Measurements from ENCODE around the gene HIPK2.
"Not testable (repeated sequence)": the region's sequence is repeated elsewhere in the genome, so short reads cannot be mapped to it uniquely, and the experiment has no call there.

The HIPK2 gene

DNA sequence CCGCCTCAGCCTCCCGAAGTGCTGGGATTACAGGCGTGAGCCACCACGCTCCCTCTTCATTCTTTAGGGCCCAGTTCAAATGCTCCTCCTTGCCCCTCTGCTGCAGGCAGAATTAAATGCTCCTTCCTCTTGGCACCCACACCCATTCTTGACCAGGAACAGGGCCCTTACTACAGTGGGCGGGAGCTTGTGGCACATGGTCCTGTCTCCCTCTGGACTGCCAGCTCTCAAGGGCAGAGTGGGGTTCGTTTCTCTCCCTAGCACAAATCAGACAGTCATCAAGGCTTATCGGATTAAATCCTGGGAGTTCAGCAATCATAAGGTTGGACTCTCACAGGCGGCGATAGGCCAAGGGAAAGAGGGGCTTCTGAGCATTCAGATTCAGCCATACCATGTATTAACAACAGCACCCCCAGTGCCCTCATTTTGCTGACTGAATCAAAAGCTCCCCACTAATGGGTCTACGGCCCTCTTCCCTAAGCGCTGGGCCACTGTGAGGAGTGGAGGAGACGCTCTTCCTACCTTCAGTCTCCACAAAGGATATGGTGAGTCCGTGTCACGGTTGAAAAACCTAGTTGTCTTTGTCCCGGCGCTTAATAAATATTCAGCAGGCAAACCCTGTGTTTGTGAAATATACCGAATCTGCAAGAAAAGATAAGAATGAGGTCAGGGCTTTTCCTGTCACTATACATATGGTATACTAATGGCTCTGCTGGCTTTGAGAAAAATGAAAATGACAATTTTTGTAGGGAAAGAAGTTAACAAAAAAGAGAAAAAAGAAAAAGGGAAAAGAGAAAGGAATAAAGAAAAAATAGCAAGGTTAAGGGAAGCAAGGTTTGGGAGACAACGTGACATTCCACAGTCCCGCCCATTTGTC lies 146.9 kb downstream of the HIPK2 start:
- no peak for DNase-seq (ENCODE audit: low spot score)
- no peak for FAIRE-seq

- no peak for DNase-seq (ENCODE audit: low spot score)
- FAIRE-seq: no peak
Measured at GRCh38 chr7:139629392-139630082, 148.3 kb downstream of the HIPK2 start.

DNA sequence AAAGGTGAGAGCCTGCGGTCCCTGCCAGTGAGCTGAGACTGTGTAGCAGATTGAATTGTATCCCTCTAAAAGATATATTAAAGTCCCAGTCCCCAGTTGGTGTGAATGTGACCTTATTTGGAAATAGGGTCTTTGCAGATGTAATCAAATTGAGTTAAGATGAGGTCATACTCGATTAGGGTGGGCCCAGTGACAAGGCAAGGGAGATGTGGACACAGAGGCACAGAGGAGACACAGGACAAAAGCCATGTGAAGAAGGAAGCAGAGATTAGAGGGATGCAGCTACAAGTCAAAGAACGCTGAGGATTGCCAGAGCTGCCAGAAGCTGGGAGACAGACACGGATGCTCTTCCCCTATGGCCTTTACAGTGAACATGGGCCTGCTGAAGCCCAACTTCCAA lies 150.0 kb downstream of the HIPK2 start:
- DNase-seq (ENCODE audit: low spot score): no peak
- no peak for FAIRE-seq

DNA sequence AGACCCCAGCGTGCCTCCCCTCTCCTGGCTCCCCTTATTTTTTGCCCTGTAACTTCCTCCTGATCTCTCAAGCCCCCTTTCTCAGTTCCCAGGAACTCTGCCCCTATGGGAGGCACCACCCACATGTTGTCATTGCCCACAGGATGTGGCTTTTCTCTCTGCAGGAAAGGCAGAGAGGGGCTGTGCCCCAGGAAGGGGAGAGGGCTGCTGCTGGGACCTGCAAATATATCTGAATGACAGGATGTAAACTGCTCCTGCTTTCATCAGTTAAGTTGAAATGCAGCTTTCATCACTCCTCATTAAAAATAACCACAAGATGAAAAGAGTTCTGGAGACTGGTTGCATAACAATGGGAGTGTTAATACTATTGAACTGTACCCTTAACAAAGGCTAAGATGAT lies 151.0 kb downstream of the HIPK2 start:
- FAIRE-seq: no peak
- no peak for DNase-seq (ENCODE audit: low spot score)

DNA sequence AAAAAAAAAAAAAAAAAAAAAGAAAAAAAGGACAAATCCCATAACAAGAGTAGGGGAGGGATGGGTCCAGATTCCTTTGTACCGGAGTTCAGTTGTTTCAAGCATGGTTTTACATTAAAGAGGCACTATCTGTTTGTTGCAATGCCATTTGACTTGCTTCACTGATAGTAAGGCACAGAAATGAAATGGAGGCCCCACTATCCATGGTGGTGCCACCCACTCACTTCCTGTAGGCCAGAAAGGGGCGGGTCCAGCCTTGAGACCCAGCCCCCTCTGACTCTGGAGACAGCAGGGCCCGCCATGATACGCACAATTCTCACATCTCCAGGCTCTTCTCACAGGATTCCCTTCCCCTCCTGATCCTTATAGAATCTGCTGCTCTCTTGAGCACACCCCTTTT lies 154.3 kb downstream of the HIPK2 start:
- FAIRE-seq: no peak
- DNase-seq (ENCODE audit: low spot score): no peak

DNA sequence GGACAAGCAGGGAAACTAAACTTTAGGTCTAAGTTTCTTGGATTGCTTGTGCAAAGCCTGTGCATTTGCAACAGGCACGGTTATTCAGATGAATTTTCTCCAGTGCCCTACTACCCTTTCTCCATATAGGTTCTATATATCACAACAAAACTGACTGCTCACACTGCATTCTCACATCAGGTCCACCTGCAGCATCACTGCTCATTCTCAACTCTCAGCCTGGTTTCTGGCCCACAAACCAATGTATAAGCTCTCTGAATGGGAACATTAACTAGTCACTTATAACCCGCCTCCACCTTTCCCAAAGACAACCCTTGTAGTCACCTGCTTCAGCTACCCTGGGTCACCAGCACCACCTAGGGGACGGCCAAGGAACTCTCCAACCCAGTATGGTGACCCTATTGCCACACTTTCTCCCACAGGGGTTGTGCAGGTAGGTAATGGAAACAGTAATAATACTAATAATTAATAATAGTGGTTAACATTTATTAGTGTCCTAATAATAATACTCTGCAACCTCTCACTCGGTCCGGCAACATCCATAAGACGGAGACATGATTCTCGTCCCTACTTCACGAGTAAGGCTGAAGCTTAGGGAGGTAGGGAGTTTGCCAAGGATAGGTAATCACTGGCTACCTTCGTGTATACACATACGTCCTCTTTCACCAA lies 157.0 kb downstream of the HIPK2 start:
- DNase-seq (ENCODE audit: low spot score): no peak

DNA sequence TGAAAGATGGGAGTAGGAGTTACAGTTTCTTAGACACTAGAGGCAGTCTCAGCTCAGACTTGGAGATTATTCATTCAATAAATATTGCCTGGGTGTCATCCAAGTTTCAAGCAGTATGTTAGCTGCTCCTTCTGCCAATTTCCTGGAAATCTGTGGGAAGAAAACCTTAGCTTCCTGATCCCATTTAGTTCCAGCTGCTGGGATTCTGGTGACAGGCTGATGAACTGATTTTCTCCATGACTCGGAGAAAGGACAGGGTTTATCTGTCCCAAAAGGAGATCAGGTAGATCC lies 158.5 kb downstream of the HIPK2 start:
- FAIRE-seq (no peak), DNase-seq (ENCODE audit: low spot score) (no peak)

More for the DNA sequence above, 157.0 kb downstream of the HIPK2 start:
- FAIRE-seq: no peak

DNA sequence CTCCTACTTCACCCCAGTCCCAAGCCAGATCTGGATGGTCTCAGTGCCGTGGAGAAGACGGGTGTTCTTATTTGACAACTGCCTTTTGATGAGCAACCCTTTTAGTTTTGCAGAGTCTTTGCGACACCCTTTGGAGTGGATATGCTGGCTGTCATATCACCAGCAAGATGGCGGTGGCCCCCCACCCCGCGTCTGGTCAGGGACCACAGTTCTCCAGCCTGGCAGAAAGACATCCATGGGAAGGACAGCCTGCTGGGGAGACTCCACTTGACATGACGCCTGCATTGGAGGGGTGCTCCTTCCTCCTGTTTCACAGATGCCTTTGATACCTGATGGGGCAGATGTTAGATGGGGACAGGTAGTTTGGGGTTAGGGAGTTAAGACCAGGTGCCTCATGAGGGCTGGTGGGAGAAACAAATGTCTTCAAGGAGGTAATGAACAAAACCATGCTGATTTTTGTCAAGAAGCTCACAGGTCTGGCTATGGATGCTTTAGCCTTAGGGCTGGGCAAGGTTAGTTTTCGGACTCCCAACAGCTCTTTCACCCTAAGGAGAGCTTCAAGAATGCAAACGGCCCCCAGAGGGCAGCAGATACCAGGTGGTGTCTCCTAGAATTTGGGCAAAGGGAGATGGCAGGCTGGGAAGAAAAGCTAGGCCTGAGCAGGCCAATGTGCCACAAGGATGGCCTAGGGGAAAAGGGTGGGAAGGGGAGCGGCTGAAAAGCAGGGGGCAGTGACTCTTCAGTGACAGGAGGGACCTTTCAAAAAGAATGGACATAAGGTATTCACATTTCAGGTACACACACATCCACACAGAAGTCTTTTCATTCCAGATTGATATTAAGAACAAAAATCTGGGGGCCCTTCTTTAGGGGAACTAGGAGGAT lies 159.1 kb downstream of the HIPK2 start:
- FAIRE-seq: no peak
- DNase-seq (ENCODE audit: low spot score): no peak

GRCh38 chr7:139617074-139617473 lies 160.7 kb downstream of the HIPK2 start:
- no peak for DNase-seq (ENCODE audit: low spot score)
- FAIRE-seq: no peak

GRCh38 chr7:139614886-139615285 lies 162.9 kb downstream of the HIPK2 start:
- DNase-seq (ENCODE audit: low spot score) (no peak), FAIRE-seq (no peak)

- DNase-seq (ENCODE audit: low spot score): no peak
- FAIRE-seq: no peak
Measured at GRCh38 chr7:139613971-139614411, 163.8 kb downstream of the HIPK2 start.

DNA sequence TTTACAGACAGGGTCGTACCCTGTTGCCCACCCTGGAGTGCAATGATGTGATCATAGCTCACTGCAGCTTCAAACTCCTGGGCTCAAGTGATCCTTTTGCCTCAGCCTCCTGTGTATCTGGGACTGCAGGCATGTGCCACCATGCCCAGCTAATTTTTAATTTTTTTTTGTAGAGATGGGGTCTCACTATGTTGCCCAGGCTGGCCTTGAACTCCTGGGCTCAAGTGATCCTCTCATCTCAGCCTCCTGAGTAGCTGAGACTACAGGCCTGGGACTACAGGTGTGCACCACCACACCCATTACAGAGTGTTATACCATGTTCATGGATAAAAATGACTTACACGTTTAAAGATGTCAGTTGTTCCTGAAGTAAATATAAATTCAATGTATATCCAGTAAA lies 166.2 kb downstream of the HIPK2 start:
- not testable (repeated sequence) for DNase-seq (ENCODE audit: low spot score); FAIRE-seq

DNA sequence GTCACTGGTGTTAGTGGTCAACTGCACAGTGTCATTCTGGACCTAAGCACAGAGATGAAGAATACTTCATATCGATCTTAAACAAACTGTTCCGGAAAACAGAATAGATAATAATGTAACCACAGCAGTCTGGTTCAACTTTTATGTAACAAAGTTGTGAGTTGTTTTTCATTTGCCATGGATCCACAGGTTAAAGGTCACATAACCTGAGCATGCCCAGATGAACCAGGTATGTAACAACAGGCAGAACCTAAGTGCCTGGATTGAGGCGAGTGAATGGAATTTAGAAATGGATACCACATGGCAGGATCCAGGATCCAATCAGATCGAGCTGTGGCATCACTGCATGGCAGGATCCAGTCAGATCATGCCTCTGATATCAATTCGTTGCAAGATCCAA lies 167.2 kb downstream of the HIPK2 start:
- DNase-seq (ENCODE audit: low spot score) (no peak), FAIRE-seq (no peak)

- DNase-seq (ENCODE audit: low spot score): no peak
- no peak for FAIRE-seq
Measured at GRCh38 chr7:139603896-139604295, 173.9 kb downstream of the HIPK2 start.

DNA sequence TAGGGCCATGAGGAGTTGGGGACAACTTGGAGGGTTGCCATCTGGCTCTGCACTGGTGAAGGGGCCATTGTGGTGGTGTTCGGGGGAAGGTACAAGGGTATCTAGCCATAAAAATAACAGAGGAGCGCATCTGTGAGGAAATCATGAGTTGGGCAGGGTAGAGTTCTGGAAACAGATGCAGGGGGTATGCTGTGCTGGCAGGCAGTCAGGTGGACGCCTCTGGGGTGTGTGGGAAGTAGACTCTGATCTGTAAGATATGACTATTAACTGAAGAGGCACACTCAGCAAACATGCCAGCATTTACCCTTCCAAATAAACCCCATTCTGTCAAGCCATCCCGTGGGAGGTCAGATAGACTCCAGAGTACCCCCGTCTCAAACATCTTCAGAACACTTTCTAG lies 174.5 kb downstream of the HIPK2 start:
- DNase-seq (ENCODE audit: low spot score) (no peak), FAIRE-seq (no peak)

DNA sequence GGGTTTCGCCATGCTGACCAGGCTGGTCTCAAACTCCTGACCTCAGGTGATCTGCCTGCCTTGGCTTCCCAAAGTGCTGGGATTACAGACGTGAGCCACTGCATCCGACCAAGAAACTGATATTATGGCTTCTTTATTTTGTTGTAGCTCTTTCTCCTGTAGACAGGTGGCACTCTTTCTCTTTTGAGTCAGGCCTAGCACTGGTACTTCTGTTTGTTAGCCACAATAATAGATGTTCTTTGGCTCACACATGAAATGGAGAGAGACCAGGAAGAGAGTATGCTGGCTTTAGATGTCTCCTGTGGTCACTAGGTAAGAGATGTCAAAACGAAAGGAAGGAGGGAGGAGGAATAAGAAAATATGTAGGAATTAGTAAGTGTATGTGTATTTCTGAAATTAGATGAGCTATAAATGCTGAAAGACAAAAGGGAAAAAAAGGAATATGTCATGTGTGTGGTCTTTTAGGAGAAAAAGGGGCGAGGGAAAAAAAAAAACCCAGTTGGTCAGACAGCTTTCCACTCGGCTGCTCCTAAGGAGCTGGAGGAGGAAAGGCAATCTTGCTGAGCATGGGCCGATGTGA lies 175.6 kb downstream of the HIPK2 start:
- FAIRE-seq: peak; percentile 31
- DNase-seq (ENCODE audit: low spot score): peak; percentile 47

DNA sequence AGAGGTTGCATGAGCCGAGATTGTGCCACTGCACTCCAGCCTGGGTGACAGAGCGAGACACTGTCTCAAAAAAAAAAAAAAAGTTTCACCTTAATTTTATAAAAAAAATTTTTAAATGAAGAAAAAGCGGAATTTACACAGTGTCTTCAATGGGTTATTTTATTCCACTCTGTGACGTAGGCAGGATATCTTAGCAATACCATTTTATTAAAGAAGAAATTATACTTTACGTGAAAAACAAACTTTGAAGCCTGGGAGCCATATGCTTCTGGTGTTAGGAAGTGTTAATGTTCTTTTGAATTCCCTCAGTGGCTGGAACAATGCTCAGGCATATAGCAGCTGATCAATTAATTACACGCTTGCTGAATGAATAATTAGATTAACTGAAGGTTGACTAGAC lies 176.6 kb downstream of the HIPK2 start:
- no peak for DNase-seq (ENCODE audit: low spot score)
- FAIRE-seq: no peak

GRCh38 chr7:139600306-139600705 lies 177.5 kb downstream of the HIPK2 start:
- no peak for DNase-seq (ENCODE audit: low spot score)
- no peak for FAIRE-seq

GRCh38 chr7:139598642-139599041 lies 179.2 kb downstream of the HIPK2 start:
- FAIRE-seq: no peak

GRCh38 chr7:139597028-139597427 lies 180.8 kb downstream of the HIPK2 start:
- no peak for FAIRE-seq
- DNase-seq (ENCODE audit: low spot score): no peak

More at GRCh38 chr7:139598642-139599041, 179.2 kb downstream of the HIPK2 start:
- peak; percentile 34 for DNase-seq (ENCODE audit: low spot score)

GRCh38 chr7:139596626-139597025 lies 181.2 kb downstream of the HIPK2 start:
- no peak for DNase-seq (ENCODE audit: low spot score)
- no peak for FAIRE-seq
